ENCODE measurements around the gene LAMTOR2.
A peak's percentile ranks its signal among the peaks of the same experiment; 100 is the strongest.

LAMTOR2 gene

DNA sequence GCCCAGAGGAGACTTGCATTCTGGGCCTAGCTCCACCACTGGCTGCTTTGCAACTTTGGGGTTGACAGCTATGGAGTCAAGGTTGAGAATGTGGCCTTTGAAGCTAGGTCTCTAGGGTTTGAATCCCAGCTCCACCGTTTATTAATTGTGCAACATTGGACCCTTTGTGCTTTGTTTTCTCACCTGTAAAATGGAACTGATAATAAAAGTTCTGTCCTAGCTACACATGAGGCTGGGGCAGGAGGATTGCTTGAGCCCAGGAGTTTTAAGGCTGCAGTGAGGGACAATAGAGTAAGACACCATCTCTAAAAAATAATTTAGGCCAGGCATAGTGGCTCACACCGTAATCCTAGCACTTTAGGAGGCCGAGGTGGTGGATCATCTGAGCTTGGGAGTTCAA lies 44.7 kb downstream of the LAMTOR2 start:
- DNase-seq (ENCODE audit: low read depth), result no peak

DNA sequence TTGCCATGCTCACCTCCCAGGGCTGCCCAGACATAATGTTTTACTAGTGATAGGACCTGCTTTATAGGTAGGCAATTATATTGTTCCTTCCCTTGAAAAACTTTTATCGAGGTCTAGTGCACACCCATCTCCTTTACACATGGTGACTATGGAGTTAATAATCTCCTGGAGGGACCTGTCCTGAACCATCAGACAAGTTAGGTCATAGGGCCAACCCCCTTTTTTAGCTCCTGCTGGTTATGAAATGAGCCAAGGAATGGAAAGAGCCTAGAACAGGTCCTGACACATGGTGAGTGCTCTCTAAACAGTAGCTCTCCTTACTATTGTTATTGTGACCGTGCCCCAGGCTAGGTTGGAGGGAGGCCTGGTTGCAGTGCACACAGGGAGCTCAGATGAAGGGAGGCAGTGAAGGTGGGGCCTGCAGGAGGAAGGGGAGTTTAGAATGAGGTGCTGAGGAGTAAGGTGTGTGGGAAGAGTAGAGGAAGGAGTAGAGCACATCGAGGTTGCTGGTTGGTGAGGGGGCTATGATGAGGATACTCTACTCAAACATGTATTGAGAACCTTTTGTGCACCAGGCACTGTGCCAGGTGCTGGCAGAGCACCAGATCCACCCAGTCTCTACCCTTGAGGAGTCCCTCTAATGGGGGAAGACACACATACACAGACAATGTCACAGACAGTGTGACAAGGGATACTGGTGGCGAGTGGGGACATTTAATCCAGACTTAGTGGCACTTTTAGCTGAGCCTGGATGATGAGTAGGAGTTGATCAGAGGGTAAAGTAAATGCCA lies 45.8 kb downstream of the LAMTOR2 start:
- DNase-seq (ENCODE audit: low read depth), result peak; percentile 39

DNA sequence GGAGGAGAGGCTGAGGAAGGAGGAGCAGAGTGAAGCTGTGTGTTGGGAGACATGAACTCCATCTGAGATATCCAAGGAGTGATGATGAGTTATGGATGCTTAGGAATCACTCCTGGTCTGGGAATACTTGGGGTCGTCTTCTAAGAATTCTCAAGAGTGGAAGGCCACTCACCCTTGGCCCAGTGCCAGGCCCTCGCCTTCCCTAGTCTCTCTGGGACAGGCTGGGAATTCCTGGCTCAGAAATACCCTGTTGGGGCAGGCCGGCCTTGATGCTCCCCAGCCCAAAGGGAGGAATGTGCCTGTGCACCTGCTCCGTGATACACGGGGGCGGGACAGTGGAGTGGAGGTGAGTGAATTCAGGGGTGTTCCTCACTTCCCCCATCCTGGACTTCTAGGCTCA lies 47.3 kb downstream of the LAMTOR2 start:
- no peak for DNase-seq (ENCODE audit: low read depth)

DNA sequence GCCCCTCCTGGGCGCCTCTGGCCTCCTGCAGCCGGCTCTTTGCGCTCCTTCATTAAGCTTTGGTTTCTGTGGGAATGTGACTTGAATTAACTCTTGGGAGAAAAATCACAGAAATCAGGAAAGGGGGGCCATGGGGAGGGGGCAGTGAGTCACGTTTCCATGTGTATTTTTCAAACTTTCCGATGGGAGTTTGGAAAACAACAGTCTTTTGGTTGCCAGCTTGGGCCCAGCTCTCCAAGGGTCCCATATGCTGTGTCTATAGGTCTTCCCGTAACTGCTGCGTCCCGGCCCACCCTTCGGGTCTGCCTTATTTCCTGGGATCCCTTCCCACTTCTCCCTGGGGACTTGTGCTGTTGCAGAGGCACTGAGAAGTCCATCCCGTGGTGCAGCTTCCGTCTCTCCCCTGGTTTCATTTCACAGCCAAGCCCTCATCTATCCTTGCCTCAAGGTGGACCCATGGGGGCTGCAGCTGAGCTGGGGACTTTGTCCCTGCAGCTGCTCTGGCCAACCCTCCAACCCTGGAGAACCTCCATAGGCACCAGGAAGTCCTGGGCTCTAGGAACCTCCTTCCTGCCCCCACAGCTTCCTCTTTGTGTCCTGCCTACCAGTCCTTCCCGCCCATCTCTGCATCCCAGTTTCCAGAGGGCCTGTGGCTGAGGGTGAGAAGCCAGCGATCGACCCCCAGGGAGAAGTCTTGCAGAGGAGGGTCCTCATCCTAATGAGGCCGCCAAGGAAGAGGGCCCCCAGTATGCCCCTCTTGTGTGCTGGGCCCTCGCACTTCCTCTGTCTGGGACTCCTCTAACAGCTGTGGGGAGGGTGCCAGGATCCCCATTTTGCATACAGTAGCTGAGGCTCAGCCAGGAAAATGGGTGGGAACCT lies 48.3 kb downstream of the LAMTOR2 start:
- peak; percentile 55 for DNase-seq (ENCODE audit: low read depth)

DNA sequence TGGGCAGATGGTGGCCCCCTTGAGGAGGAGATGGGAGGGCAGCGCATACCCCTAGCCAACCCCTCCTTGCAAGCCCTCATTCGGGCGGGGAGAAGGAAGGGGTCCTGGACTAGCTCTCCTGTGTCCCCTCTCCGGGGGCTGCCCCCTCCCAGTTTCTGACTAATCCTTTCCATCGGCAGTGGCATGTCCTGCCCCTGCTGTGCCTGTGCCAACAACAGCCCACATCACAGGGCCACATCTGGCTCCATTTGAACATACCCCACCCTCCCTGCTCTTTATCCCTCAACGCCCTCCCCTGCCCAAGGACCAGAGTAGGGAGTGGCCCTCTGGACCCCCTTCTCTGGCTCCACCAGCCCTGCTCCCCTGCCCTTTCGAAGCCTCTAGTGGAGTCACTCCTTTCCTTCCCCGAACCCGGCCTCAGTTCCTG lies 49.0 kb downstream of the LAMTOR2 start:
- DNase-seq (ENCODE audit: low read depth), result no peak

DNA sequence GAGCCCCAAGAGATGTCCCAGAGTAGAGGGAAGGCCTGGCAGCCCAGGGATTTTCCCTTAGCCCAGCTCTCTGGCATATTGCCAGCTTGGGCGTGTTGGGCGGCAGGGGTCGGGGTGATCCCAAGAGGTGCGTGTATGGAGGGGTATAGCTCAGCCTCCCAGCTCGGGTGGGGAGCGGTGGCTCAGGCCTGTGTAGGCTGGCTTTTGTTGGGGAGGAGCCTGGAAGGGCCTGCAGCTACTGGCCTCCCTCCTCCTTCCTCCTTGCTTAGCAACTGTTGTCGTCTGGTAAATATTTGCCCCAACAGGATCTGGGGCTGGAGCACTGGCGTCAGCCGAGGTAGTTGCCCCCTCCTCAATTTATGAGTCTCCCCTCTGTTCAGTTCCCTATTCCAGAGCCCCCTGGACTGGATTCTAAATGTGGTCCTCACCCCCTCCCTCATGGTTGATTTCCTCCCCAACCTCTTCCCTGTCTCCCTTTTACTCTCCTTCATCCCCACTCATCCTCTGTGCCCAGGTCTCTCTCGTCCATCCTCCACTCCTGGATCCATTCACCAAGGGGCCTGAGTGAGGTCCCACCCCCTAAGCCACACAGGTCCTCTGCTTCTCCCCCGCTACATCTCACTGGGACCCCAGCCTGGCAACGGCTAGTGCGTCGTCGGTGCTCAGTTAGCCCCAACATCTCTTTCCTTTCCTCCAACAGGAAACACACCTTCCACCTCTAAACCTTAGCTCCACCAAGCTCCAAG lies 49.7 kb downstream of the LAMTOR2 start:
- DNase-seq (ENCODE audit: low read depth), result peak; percentile 70

DNA sequence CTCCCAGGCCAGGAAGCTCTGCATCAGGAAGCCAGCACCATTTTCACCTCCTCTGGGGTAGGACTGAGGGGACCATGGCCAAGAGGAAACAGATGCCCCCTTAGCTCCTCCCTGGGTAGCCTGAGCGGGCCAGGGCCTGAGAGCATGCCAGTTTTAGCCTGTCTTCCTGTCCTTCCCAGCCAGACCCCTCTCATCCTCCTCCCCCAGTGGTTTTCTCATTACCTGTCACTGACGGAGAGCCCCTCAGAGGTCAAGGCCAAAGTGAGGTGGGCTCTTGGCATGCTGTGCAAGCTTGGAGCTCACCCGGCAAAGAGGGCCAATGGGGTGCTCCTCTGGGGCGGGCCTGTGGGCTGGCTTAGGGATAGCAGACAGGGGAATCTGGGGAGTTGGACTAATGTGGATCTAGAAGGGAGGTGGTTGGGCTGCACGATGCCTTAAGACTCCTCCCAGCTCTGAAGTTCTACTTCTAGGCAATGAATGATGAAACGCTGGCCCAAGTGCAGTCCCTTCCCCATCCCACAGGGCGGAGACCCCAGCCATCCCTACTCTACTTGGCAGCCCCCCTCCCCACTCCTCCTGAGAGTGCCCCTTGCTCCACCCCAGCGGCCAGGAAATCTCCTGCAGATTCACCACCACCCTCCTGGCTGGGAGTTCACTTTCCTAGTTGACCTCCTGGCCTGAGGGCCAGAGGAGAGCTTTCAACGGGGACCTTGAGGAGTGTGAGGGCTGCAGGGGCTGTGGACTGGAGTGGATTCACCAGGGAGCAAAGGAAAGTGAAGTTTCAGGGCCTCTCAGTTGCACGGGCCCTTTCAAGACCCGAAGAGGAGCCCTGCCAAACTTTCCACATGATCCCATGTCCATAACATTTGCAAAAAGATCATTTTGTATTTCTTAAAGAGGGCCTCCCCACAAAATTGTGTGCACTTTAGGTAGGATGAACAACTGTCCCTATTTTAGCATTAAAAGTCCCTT lies 50.6 kb downstream of the LAMTOR2 start:
- DNase-seq (ENCODE audit: low read depth), result no peak

DNA sequence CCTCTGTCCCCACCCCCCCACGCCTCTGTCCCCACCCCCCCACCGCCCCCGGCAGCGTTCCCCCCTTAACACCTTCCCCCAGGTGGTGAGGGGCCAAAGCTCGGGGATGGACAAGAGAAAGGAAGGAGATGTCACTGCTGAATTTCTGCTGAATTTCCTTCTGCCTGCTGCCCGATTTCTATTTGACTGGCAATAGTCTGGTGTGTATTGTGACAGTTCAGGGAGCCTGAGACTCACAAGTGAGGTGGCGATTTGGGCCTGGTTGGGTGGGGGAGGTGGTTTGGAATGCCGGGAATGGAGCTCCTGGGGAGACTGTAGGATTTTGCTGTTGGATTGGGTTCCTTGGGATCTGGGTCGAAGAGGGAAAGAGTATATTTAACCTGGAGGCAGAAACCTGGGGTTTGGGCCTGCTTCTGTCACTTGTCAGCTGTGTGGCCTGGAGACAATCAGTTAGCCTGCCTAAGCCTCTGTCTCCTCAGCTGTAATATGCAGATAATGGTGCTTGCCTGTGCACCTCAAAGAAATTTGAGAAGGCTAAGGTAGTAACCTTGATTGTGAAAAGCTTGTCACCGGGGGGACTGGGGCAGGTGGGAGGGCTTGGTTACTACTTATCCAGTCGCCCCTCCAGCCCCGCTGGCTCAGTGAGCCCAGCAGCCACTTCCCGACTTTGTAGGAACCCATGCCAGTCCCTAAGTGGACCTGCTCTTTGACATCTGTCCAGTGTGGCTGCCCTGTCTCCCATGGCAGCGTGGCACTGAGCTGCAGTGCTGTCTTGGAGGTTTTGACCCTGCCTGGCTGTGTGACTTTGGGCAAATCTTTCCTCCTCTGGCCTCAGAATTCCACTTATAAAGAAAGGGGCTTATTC lies 52.3 kb downstream of the LAMTOR2 start:
- no peak for DNase-seq (ENCODE audit: low read depth)

DNA sequence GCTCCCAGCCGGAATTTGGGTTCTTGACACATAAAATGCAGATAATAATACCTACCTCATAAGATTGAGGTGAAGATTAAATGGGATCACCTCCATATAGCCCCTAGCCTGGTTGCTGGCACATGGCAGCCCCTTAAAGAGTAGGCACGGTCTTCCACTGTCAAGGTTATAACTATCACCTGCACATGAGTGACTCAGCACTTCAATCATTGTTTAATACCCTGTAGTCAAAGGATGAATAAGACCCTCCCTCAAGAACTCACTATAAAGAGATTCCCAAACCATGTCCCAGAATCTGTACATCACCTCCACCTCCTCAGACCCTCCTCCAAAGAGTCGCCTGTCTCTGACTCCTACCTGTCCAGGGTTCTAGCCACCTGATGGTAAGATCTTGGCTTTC lies 53.5 kb downstream of the LAMTOR2 start:
- DNase-seq (ENCODE audit: low read depth), result no peak

Measured in ELR (cell line).